HPDE6-E6E7 (cell line): Measurements from ENCODE around the gene IRAK2.
"Not testable (repeated sequence)": the region's sequence is repeated elsewhere in the genome, so short reads cannot be mapped to it uniquely, and the experiment has no call there.

ENCODE experiments used
- DNase-seq: peaks from one replicate; pipeline ENCODE4 v3.0.0; 2011; ENCODE audit warnings: missing footprints; ENCODE audit errors: extremely low spot score

The IRAK2 gene

DNA sequence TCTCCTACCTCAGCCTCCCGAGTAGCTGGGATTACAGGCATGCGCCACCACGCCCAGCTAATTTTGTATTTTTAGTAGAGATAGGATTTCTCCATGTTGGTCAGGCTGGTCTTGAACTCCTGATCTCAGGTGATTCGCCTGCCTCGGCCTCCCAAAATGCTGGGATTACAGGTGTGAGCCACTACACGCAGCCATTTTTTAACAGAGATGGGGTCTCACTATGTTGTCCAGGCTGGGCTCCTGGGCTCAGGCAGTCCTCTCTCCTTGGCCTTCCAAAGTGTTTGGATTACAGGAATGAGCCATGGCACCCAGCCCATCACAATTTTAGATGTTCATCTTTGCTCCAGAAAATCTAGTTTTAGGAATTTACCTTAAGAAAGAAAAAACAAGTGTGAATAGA, 6.2 kb upstream of the IRAK2 start:
- DNase-seq = not testable (repeated sequence)

DNA sequence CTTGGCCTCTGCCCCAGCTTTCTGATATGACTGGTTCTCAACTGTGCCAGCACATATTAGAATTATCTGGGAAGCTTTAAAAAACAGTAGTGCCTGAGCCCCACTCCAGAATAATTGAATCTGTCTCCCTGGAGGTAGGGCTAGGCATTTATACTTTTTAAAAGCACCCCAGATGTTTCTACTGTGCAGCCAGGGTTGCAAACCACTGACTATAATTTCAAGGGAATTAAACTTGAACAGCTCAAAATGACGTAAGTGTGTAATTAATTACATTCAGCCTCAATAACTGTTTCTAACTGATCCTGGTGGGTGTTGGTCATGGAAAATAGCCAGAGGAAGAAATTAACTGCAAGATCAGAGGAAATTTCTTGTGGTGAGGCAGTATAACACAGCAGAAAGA, 4.4 kb upstream of the IRAK2 start:
- DNase-seq = no peak

DNA sequence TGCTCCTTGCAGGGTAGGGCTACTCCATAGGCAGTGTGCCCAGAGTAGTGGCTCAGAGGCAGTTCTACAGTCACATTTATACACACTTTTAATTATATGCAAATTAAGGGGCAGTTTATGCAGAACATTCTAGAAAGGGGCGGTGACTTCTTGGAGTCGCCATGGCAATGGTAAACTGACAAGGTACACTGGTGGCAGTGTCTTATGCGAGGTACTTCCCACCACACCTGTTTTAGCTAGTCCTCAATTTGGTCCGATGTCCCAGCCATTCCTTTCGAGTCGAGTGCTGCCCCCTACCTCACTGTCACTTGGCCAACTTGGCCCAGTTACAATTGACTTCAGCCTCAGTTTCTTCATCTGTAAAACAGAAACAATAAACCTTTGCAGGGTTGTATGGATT, 3.8 kb upstream of the IRAK2 start:
- DNase-seq = no peak

DNA sequence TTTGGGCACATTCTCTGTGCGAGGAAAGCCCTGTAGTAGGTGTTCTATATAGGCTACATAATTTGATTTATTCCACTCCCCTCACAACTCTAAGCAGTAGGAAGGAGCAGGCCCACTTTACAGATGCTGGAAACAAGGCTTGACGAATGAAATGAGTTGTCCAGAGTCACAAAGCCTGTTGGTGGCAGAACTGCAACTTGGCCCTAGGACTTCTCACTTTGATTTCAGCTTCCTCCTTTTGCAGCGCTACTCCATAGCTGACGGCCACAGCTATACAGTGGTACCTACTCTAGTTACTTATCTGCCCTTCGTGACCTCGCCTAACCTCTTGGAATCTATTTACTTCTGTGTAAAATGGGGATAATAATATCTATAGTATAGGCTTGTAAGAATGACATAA, 2.5 kb upstream of the IRAK2 start:
- DNase-seq = no peak

DNA sequence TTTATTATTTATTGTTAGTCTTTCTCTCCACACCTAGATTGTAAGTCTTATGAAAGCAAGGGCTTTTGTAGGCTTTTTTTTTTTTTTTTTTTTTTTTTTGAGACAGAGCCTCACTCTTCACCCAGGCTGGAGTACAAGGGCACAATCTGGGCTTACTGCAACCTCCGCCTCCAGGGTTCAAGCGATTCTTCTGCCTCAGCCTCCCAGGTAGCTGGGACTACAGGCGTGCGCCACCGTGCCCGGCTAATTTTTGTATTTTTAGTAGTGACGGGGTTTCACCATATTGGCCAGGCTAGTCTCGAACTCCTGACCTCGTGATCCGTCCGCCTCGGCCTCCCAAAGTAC, 546 bp upstream of the IRAK2 start:
- DNase-seq = not testable (repeated sequence)

DNA sequence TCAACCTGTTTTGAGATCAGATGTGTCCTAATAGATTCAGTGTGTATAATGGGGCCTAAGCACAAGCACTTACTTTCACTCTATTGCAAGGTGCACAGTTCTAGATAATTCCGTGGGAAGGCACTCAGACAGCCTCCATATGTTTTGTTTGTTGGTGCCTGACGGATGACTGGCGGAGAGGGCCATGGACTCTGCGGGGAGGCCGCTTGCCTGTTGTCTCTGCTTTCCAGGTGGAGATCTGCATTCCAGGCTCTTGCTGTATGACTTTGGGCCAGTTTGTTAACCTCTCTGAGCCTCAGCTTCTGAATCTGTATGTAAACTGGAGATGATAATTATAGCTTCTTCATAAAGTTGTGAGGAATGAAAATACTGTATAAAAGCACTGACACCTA, 1.5 kb downstream of the IRAK2 start:
- no peak for DNase-seq

DNA sequence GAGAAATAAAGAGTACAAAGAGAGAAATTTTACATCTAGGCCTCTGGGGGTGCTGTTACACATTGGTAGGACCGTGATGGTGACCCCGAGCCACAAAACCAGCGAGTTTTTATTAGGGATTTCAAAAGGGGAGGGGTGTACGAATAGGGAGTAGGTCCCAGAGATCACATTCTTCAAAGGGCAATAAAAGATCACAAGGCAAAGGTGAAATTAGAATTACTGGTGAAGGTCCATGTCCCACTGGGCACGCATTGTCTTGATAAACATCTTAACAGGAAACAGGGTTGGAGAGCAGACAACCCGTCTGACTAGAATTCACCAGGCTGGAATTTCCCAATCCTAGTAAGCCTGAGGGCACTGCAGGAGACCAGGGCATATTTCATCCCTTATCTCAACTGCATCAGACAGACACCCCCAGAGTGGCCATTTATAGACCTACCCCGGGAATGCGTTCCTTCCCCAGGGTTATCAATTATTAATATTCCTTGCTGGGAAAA, 4.3 kb downstream of the IRAK2 start:
- DNase-seq = no peak

DNA sequence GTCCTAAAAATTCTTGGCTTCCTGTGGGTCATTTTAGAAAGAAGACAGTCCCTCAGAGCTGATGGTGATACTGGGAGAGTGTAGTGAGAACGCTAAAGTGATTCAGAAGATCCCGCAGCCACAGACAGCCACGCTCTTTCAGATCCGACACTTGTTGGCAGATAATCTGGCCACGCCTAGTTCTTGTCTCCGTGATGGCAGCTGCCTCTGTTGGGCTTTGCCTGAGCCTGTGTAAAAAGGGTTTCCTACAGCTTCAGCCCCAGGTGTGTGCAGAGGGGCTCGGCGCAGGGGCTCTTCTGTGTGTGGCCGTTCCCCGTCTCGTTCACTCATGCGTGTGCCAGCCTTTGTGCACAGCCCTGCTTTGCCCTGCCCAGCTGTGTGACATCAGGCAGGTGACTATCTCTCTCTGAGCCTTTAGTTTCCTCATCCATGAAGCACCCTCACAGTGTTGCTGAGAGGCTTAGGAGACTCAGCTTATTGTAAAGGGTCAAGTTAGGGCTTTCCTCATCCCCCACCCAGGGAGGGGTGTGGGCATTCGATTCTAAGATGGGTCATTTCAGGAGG, 6.3 kb downstream of the IRAK2 start:
- DNase-seq = no peak

DNA sequence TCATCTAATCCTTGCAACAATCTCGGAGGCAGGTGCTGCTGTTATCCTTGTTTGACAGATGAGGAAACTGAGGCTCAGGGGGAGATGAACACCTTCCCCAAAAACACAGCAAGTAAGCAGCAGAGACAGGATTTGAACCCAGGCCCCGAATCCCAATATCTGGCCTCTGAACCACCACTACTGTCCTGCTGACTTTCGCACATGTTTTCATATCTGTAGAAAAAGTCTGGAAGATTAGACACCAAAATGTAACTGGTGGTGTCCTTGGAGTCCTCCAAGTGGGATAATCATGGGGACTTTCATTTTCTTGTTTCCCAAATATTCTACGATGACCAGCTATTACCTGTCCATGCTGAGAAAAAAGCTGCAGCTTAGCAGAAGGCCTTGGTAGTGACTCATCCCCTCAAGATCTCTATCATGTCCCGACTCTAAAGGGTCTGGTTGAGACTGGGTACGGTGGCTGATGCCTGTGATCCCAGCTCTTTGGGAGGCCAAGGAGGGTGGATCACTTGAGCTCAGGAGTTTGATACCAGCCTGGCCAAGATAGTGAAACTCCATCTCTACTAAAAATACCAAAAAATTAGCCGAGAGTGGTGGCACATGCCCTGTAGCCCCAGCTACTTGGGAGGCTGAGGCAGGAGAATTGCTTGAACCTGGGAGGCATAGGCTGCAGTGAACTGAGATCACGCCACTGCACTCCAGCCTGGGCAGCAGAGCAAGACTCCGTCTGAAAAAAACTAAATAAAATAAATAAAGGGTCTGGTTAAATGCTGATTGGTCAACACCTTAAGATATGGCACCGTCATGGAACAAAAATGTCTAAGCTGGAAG, 8.6 kb downstream of the IRAK2 start:
- no peak for DNase-seq

DNA sequence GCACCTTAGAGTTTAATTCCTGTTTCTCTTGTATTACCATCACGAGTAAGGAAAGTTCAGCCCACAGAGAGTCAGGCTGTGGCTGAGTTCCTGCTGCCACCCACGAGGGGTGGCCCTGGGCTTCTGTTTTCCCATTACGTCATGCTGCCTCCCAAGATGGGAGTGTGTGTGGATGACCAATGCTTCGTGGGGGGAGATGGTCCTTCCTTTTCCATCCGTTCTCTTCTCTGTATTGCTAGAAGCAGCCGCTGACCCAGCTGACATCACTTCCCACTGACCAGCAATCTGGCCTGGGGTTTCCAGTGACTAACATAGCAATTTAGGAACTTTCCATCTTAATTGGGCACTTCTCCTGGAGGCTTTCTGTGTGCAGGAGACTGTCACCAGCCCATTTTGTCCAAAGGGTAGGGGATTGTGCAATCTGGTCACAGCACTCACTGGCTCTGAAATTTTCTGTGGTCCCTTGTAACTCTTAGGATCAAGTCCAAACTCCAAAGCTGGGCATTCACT, 9.3 kb downstream of the IRAK2 start:
- DNase-seq = no peak

DNA sequence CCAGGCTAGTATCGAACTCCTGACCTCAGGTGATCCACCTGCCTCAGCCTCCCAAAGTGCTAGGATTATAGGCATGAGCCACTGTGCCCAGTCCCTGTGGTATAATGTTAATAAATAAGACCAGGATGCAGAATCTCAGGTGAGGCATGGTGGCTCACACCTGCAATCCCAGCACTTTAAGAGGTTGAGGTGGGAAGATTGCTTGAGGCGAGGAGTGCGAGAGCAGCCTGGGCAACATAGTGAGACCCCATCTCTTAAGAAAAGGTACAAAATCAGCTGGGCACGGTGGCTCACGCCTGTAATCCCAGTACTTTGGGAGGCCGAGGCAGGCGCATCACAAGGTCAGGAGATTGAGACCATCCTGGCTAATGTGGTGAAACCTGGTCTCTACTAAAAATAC, 10.6 kb downstream of the IRAK2 start:
- not testable (repeated sequence) for DNase-seq

DNA sequence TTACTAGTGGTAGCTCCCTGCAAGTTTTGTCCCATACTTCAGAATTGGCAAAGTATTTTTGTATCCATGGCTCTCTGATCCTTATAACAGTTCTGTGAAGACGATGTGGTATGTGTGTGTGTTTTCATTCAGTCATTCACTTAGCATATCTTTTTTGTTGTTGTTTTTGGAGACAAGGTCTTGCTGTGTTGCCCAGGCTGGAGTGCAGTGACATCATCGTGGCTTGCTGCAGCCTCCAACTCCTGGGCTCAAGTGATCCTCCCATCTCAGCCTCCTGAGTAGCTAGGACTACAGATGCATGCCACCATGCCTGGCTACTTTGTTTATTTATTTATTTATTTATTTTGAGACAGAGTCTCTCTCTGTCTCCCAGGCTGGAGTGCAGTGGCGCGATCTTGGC, 11.4 kb downstream of the IRAK2 start:
- DNase-seq = not testable (repeated sequence)

DNA sequence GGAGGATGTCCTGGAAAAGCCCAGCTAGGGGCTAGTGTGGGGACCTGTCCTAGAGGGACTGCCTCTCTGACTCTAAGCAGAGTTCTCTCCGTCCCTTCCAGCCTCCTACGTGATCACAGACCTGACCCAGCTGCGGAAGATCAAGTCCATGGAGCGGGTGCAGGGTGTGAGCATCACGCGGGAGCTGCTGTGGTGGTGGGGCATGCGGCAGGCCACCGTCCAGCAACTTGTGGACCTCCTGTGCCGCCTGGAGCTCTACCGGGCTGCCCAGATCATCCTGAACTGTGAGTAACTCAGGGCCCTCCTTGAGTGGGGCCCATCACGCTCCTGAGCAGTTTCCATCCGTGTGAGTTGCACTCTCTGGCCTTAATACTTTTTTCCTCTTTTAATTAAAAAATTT, 13.0 kb downstream of the IRAK2 start:
- DNase-seq = no peak

DNA sequence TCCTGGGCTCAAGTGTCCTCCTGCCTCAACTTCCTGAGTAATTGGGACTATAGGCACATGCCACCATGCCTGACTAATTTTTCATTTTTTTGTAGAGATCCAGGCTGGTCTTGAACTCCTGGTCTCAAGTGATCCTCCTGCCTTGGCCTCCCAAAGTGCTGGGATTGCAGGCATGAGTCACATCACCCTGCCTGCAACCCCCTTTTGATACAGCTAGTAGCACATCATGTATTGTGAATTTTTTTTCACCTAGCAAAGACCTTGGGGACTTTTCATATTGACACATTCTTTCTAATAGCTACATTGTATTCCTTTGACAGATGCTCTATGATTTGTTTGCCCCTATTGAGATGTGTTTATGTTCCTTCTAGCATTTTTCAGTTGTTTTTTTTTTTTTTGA, 14.2 kb downstream of the IRAK2 start:
- DNase-seq = no peak

DNA sequence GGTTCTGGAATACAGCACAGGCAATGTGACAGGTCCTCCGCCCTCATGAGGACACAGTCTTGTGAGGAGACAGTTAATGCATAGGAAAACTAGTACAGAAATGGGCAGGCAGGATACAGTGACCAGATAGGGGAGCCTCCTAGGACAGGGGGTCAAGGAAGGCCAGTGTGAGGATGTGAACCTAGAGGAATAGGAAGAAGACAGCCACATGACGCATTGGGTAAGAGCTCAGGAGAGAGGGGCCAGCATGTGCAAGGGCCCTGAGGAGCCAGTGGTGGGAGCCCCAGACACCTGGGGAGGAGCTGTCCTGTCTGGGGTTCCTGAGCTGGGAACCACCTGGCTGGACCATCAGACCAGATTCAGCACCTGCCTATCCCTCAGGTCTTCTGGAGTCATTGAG, 15.6 kb downstream of the IRAK2 start:
- no peak for DNase-seq

DNA sequence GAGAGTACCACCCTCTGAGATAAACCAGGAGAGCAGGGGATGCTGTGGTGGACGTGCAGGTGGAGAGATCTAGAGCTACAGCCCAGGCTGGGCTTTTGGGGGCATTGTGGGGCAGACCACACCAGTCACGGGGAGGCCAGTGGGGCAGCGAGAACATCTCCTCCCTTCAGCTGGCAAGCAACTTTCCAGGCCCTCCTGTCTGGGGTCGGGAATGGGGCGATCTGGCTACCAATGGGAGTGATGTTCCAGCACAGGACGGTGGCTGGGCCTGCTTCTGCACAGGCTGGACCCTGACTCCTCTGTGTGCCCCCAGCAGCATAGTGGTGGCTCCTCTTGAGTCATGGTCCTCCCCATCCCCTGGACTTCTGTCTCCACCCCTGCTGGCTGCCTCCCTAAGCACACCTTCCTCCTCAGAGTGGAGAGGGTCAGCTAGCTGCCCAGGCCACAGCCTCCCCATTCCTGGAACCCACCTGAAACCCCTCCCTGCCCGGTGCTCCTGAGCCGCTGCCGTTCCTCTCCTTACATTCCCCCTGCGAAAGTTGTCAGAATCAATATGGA, 16.1 kb downstream of the IRAK2 start:
- no peak for DNase-seq

DNA sequence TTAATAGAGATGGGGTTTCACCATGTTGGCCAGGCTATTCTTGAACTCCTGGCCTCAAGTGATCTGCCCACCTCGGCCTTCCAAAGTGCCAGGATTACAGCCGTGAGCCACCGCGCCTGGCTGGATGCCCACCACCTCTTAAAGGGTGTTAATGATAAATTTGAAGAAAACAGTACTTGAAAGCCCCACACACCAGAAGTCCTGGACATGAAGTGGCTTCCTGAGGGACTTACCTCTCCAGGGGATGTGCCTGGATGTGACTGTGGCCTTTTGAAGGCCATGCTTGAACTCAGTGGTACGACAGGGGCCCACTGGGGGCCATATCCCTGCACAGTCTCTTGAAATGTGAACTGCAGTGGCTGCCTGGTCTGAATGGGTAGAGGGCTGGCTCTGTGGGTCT, 18.2 kb downstream of the IRAK2 start:
- DNase-seq = no peak

DNA sequence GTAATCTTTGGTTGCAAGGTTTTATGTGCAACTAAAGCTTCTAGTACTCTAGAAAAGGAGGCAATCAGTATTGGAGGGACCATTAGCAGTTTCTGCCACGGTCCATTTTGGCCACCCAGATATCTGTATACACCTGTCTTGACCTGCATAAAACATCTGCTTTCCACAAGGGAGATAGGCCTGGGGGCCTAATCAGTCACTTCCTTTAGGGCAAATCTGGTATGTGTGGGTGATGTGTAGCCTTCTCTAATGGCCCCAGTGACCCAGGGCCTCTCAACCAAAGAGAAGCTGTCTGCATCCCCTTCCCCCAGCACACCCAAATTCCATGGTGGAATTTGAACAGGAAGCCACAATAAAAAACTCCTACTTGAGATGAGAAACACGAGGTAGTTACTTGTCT, 19.5 kb downstream of the IRAK2 start:
- no peak for DNase-seq

DNA sequence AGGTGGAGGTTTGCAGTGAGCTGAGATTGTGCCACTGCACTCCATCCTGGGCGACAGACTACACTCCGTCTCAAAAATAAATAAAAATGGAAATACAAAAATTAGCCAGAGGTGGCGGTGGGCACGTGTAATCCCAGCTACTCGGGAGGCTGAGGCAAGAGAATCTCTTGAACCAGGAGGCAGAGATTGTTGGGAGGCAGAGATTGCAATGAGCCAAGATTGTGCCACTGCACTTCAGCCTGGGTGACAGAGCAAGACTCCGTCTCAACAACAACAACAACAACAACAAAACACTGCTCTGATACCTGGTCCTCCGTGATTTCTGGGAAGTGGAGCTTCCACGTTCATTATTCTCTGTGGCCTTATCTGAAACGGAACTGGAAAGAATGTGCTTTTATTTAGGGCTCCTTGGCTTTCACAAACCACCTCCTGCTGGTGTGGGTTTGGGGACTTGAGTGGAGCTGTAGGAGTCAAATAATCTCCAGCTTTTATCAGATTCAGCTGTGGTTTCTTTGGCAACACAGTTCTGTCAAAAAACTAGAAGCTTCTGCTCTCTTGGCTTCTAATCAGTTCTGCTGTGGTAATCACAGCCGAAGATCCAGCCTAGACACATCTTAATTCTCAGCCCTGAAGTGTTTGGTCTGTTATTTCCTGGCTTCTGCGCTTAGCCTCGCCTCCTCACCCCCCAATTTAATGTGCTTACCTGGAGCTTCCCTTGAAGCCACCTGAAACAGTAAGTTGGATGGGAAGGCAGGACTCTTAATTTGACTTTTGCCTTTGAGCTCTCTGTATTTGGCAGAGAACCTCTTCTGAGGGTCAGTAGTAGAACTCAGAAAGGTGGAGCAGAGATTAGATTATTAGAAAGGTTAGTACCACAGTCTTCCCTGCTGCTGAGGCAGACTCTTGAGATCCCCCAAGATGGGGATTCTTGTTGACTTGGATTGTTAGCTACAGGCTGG, 21.4 kb downstream of the IRAK2 start:
- DNase-seq = no peak

DNA sequence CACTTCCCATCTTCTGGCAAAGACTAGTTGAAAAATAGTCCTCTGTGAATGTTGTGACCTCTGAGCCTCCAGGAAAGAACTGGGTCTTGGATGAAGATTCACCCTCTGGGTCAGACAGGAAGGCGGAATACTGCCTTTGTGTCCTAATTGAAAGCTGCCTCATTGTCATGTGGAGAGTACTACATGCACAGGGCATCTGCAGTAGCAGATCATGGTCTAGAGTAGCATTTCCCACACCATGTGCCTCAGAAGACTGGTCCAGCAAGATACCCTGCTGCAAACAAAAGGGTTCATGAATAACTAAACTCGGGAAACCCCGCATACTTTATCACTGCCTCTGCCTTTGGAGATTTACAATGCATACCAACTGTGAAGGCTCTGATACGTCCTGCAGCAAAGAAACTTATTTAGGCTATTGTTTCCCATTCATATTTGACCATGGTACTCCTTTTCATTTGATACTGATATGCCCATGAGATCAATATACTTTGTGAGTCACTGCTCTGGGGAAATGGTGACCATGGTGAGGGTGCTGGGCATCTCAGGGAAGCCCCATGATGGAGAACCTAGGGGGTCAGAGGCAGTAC, 22.7 kb downstream of the IRAK2 start:
- DNase-seq = no peak

DNA sequence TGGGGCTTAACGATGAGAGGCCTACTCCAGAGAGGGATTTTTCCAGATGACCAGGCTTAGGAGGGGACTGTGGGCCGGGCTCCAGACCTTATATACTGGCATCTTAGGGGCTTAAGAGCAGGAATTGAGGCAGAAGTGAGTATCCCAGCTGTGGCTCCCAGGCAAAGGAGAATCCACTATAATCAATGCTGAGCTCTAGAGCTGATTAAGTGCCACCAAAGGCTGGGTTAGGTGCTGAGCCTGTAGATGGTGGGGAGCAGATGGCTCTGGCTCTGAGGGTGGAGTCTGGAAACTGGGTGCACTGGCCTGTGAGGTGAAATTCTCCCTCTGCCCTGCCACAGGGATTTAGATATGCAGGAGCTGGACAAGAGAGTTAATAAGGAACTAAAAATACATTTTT, 23.2 kb downstream of the IRAK2 start:
- DNase-seq = no peak
